ENCODE measurements around the gene YARS2.
A peak's percentile ranks its signal among the peaks of the same experiment; 100 is the strongest.

YARS2 gene

GRCh38 chr12:32755654-32756475 lies at the start of gene YARS2:
Gene YARS2 (minus strand): TSS chr12:32755897. CDS start chr12:32755874, 23 bp downstream.
- DNase-seq (ENCODE audit: low spot score): peak; percentile 96

GRCh38 chr12:32804301-32804700 lies 48.6 kb upstream of the YARS2 start:
- DNase-seq (ENCODE audit: low spot score): no peak

DNA sequence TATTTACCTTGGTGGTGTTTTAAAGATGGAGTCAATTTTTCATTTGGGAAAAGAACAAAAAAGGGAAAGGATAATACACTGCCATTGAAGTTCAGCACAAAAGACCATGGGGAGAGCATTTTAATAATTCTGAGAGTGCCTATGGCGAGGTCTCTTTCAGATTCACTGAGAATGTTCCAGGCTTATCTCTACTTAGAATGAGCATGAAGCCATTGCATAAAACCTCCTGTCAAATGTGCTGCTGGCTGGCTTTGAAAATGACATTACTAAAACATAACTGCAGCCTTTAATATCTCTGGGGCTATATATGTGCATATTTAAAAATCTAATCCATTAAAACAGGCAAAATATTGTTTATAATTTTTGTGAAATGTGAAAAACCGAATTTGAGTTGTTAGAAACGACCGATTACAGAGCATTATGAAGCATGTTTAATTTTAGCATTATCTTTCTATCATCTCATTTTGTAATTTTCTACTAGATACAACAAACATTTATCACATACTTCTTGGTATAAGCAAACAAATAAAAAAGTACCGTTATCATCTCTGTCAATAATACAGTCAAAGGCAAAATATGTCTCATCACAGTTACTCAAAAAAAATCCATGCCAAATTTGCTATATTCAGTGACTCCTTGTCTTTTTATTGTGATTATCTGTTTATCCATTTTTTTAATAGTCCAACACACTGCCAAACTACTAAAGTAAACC lies 45.7 kb upstream of the YARS2 start:
- DNase-seq (ENCODE audit: low spot score): no peak

DNA sequence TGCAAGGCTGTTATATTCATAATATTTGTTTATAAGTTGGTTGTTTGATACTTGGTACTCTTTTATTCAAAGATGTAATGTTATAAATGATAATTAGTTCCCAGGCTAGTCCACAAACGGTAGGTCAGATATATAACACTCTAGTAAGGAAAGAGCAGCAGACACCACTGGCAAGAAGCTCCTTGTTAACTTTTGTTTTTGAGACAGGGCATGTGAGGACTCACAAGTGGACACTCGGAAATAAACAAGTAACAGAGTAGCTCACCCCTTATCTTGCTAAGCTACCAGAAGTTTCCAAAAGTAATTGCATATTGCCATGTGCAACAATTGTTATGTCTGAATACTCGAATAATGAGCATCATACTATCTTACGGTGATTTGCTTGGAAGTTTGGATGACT lies 38.6 kb upstream of the YARS2 start:
- DNase-seq (ENCODE audit: low spot score): no peak

- no peak for DNase-seq (ENCODE audit: low spot score)
These were observed 34.2 kb upstream of the YARS2 start for GRCh38 chr12:32789916-32790315.

DNA sequence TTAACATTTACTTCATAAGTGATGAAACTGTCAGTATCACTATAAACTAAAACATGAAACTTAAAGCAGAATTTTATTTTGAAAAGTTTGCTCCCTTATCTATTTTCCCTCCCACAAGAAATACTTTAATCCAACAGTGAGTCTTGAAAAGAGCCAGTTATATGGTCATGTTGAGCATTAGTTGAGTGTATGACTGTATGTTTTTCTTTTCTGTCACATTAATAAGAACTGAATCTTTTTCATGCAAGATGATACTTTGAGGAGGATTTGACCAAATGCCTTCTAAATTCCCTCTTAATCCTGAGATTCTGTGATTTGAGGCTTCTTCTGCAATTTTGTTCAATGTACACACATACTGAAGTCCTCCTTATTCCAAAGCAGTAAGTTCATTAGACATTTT lies 33.7 kb upstream of the YARS2 start:
- no peak for DNase-seq (ENCODE audit: low spot score)

DNA sequence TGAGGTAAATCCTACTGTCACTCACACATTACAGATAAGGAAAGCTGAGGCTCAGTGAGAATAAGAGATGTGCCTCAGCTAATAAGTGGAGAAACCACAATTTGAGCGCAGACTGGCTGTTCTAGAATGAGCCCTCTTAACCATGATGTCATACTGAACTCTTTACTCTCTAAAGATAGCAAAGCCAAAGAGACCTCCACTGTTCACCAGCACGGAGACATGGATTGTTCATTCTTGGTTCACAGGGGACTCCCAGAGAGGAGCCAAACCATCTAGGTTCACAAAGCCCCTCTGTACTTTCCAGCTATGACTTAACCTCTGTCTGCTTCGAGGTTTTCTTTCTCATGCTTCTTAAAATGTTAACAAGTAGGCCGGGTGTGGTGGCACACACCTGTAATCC lies 32.7 kb upstream of the YARS2 start:
- DNase-seq (ENCODE audit: low spot score): no peak

DNA sequence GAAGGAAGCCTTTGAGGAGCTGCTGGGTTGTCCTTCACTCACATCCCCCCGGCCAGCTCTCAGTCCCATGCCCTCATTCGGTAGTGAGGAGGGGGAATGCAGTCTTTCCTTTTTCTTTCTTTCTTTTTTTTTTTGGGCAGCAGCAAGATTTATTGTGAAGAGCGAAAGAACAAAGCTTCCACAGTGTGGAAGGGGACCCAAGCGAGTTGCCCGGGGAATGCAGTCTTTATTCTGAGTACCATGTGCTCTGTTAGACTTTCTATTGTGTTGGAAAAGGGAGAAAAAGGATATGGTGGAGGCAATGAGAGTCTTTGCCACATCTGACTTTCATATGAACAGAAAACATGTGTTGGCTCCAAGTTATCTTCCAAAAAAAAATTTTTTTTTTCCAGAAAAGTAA lies 29.9 kb upstream of the YARS2 start:
- DNase-seq (ENCODE audit: low spot score): no peak

DNA sequence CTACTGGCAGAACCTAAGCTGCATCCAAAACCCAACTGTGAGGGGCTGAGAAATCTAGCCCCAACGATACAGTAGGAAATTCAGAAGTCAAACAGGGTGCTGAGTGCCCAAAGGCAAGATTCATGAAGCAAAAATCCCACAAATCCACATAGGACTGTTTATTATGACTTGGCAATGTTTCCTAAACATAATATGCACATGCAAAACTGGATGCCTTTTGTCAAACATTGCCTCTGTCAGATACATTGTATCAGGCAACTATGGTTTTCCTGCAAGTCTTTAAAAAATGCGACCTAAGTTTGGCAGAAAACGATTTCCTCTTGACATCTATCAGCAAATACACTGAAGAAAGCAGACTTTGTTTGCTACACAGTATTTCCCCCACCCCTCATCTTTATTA lies 27.3 kb upstream of the YARS2 start:
- DNase-seq (ENCODE audit: low spot score): no peak

DNA sequence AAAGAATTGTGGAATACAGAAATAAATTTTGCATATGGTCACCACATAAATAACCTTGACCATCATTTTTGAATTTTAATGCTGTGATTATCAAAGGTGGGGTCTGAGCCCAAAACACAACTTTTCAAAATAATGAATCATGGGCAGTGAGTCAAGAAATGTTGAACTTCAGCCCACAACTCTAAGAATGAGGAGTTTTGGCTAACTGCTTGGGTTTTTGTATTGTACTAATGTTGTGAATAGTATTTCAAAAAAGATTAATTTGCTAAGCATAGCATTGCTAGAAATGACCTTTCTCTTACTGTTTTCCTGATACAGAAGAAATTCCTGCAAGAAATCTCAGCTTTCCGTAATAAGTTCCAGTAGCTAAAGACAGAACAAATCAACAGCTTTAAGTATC lies 24.4 kb upstream of the YARS2 start:
- DNase-seq (ENCODE audit: low spot score): no peak

DNA sequence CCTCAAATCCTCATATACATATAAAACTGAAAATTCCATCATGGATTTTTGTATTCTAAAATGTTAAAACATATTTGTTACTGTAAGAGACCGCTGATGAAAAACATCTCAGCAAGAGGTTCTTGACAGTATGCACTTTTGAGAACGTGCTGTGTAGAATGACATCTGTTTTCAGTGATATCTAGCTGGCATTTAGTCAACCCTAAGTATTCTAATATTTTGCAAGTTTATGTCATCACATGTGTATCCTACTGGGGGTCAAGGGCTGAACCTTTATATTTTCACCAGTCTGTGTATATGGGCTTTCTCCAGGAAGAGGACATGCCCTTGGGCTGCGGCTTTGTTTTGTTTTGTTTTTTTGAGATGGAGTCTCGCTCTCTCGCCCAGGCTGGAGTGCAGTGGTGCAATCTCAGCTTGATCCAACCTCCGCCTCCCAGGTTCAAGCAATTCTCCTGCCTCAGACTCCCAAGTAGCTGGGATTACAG lies 22.0 kb upstream of the YARS2 start:
- DNase-seq (ENCODE audit: low spot score): no peak

DNA sequence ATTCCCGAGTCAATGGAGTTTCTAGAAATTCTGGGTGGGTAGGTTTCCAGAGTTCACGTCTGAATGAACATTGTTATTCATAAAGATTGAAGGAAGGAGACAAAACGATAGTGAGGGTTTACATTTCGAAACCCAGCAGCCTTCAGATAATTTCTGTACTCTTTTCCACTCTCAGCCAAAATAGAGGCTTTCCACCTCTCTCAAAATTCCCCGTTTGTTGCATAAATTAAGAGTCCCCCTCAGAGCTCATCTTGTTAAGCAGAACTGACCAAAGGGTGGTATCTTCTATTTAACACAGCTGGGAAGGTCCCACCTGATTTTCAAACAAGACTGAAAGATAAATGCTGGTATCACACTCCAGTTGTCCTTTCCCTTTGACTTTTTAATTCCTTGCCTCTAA lies 21.5 kb upstream of the YARS2 start:
- DNase-seq (ENCODE audit: low spot score): no peak

GRCh38 chr12:32776258-32776657 lies 20.6 kb upstream of the YARS2 start:
- no peak for DNase-seq (ENCODE audit: low spot score)

- no peak for DNase-seq (ENCODE audit: low spot score)
These were observed 18.0 kb upstream of the YARS2 start for GRCh38 chr12:32773691-32774090.

- no peak for DNase-seq (ENCODE audit: low spot score)
These were observed 14.4 kb upstream of the YARS2 start for GRCh38 chr12:32770141-32770540.

- no peak for DNase-seq (ENCODE audit: low spot score)
These were observed 12.8 kb upstream of the YARS2 start for GRCh38 chr12:32768518-32768917.

DNA sequence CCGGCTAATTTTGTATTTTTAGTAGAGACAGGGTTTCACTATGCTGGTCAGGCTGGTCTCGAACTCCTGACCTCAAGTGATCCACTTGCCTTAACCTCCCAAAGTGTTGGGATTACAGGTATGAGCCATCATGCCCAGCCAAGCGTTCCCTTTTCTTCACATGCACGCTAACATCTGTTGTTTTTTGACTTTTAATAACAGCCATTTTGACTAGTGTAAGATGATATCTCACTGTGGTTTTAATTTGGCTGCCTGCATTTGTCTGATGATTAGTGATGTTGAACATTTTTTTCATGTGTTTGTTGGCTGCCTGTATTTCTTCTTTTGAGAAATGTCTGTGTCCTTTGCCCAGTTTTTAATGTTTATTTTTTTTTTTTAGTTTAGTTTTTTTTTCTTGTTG lies 10.2 kb upstream of the YARS2 start:
- DNase-seq (ENCODE audit: low spot score): no peak

DNA sequence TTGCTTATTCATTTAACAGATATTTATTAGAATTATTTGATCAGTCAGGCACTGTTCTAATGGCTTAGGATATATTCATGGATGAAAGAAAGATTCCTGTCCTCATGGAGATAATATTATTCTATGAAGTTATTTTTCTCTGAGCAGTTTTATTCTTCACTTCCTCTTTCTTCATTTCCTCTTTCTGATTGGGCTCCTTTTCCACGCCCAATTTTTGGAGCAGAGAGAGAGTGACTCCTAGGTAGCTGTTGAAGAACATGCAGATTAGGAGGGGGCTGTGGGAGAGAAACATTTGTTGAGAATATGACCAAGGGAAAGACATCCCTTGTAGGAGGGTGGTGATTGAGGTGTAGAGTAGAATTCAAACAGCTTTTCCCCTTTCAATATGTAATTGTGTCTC lies 6.0 kb upstream of the YARS2 start:
- DNase-seq (ENCODE audit: low spot score): no peak

DNA sequence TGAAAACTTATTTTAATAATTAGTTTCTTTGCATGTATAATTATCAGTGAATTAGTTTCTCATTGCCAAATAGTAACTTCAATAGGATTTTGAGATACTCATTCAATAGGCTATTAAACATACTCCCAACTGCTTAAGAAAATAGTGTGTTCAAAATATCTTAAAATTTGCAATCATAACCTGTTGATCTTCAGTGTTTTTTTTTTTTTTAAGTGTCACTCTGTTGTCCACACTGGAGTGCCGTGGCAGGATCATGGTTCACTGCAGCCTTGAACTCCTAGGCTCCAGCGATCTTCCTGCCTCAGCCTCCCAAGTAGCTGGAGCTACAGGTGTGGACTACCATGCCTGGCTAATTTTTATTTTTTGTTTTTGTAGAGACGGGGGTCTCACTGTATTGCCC lies 1.5 kb upstream of the YARS2 start:
- no peak for DNase-seq (ENCODE audit: low spot score)

DNA sequence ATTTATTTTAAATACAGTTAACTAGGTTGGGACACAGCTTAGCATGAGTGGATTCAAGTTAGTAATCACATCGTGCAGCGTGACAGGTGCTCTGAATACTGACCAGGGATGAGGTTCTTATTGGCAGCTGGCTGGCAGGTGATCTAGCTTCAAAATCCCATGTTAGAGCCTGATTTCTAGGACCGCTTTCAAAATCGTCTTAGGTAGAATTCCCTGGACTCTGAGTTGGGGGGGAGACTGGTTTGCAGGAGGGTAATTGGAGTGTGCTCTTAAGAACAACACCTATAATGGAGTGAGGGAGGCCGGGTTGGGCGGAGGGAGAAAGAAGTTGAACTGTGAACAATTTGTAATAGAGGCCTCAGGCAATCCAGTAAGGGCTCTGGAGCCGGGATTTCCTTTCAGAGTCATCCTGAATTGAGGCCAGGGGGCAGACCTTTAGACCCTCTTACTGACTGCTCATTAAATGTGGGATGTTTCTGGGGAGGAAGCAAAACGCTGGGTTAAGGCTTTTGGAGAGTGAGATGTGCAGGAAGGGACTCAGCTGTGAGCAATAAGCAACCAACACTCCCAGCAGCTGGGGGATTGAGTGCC lies 874 bp upstream of the YARS2 start:
- no peak for DNase-seq (ENCODE audit: low spot score)

DNA sequence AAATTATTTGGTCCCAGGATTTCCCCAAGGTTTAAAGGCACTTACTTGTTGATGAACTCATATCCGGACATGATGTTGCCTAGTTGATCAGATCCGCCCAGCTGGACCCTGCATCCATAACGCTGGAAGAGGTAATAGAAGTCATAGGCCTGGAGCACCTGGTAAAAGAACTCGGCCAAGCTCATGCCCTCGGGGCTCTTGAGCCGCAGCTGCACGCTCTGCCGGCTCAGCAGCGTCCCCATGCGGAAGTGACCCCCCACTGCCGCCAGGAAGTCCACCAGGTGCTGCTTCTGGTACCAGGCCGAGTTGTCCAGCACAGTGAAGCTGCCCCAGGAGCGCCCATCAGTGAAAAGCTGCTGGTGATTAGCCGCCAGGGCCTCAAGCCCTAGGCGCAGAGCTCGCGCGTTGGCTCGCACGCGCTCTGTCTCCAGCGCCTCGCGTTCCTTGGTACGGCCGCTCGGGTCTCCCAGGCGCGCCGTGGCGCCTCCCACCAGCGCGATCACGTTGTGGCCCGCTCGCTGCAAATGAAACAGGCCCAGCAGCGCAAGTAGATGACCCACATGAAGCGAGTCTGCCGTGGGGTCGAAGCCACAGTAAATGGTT lies 545 bp downstream of the YARS2 start:
- DNase-seq (ENCODE audit: low spot score): peak; percentile 70

DNA sequence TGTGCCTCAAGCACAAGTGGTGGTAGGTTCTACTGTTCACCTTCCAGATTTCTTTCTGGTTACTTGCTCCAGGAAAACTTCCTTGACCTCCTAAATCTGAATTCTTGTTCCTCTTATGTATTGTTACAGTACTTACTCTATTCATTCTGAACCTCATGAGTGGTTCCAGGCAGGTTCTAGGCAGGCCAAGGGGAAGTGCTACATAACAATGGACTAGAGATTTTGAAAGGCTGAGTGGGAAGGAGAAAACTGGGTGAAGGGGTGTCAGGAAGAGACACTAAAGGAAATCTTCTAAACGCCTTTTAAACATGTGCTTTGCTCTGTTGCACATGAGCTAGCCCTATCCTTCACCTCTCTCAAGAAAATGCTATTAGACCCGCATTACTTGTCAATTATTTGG lies 1.6 kb downstream of the YARS2 start:
- no peak for DNase-seq (ENCODE audit: low spot score)

DNA sequence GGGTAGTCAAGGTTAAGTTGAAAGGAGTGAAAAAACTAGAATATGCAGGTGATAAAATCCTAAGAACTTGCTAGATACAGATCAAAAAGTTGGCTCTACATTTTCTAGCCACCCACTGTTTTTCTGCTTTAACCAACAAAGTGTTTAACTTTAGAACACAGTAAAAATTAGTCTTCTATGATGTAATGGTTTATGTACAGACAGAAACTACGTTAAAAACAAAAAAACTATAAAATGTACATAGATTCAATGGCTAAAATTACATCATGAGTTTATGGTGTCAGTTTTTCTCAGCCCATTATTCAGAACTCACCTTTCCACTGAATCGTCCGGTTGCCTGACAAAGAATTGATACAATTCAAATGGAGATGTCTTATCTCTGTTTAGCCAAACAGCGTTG lies 2.1 kb downstream of the YARS2 start:
- no peak for DNase-seq (ENCODE audit: low spot score)

Measured in hematopoietic multipotent progenitor cell treated with erythropoietin and hydrocortisone succinate and interleukin-3 and kit ligand, for 17 days (in vitro differentiated cells).